ENCODE data around the gene DDX10.

DDX10 gene

GRCh38 chr11:108877178-108877577 is 212.3 kb downstream of the DDX10 start:
- no peak for DNase-seq

- DNase-seq: no peak
Observed at GRCh38 chr11:108880510-108880909, 215.6 kb downstream of the DDX10 start.

GRCh38 chr11:108881131-108881530 is 216.3 kb downstream of the DDX10 start:
- DNase-seq: no peak

- no peak for DNase-seq
Observed at GRCh38 chr11:108882211-108882831, 217.5 kb downstream of the DDX10 start.

GRCh38 chr11:108886005-108886659 is 221.3 kb downstream of the DDX10 start:
- DNase-seq: no peak

GRCh38 chr11:108886660-108887009 is 221.8 kb downstream of the DDX10 start:
- no peak for DNase-seq

- no peak for DNase-seq
Observed at GRCh38 chr11:108887436-108888238, 222.8 kb downstream of the DDX10 start.

GRCh38 chr11:108890482-108891105 is 225.7 kb downstream of the DDX10 start:
- no peak for DNase-seq

- DNase-seq: no peak
Observed at GRCh38 chr11:108891143-108891542, 226.3 kb downstream of the DDX10 start.

- DNase-seq: no peak
Observed at GRCh38 chr11:108891909-108892511, 227.1 kb downstream of the DDX10 start.

- DNase-seq: no peak
Observed at GRCh38 chr11:108895579-108896480, 231.0 kb downstream of the DDX10 start.

GRCh38 chr11:108897071-108897481 is 232.2 kb downstream of the DDX10 start:
- no peak for DNase-seq

GRCh38 chr11:108897916-108898315 is 233.0 kb downstream of the DDX10 start:
- no peak for DNase-seq

GRCh38 chr11:108901359-108901758 is 236.5 kb downstream of the DDX10 start:
- no peak for DNase-seq

- no peak for DNase-seq
Observed at GRCh38 chr11:108902027-108902469, 237.2 kb downstream of the DDX10 start.

- no peak for DNase-seq
Observed at GRCh38 chr11:108904480-108904879, 239.6 kb downstream of the DDX10 start.

- no peak for DNase-seq
Observed at GRCh38 chr11:108906329-108906728, 241.5 kb downstream of the DDX10 start.

- DNase-seq: no peak
Observed at GRCh38 chr11:108906826-108907225, 242.0 kb downstream of the DDX10 start.

- DNase-seq: no peak
Observed at GRCh38 chr11:108909041-108909440, 244.2 kb downstream of the DDX10 start.

GRCh38 chr11:108909921-108910320 is 245.1 kb downstream of the DDX10 start:
- DNase-seq: no peak

- no peak for DNase-seq
Observed at GRCh38 chr11:108912581-108912980, 247.7 kb downstream of the DDX10 start.

GRCh38 chr11:108913204-108913603 is 248.3 kb downstream of the DDX10 start:
- no peak for DNase-seq
